RWPE2 (cell line): Measurements from ENCODE around the gene UBE2O.

ENCODE experiments used
- ATAC-seq: fragments of 200-7000 bp; cut with Tn5 transposase; 3 replicates; pipeline ENCODE4 v1.9.1; 2021; ENCODE audit warnings: low read depth
- DNase-seq: peaks from one replicate; pipeline ENCODE4 v3.0.0-alpha.2; 2020; ENCODE audit warnings: low spot score
- H3K27ac ChIP-seq: fragments of 450-650 bp; 2 replicates; pipeline ENCODE4 v1.5.1; 2017; ENCODE audit warnings: mild to moderate bottlenecking; ENCODE audit not compliant: poor library complexity, severe bottlenecking
- H3K27me3 ChIP-seq: fragments of 250-450 bp; sonication (Bioruptor Pico); 2 replicates; pipeline ENCODE4 v1.5.1; 2021; ENCODE audit warnings: mild to moderate bottlenecking, moderate library complexity; ENCODE audit not compliant: insufficient read depth, poor library complexity, severe bottlenecking
- H3K36me3 ChIP-seq: fragments of 250-450 bp; sonication (Bioruptor Pico); 2 replicates; pipeline ENCODE4 v1.5.1; 2020; ENCODE audit warnings: low read depth, mild to moderate bottlenecking, moderate library complexity
- H3K4me1 ChIP-seq: fragments of 250-450 bp; sonication (Bioruptor Pico); 2 replicates; pipeline ENCODE4 v1.5.1; 2021; ENCODE audit warnings: mild to moderate bottlenecking, moderate library complexity; ENCODE audit not compliant: insufficient read depth, poor library complexity, severe bottlenecking
- H3K4me3 ChIP-seq: fragments of 250-450 bp; sonication (Bioruptor Pico); 2 replicates; pipeline ENCODE4 v1.5.1; 2021; ENCODE audit warnings: mild to moderate bottlenecking, moderate library complexity; ENCODE audit not compliant: severe bottlenecking
- H3K9me3 ChIP-seq: fragments of 250-450 bp; sonication (Bioruptor Pico); 2 replicates; pipeline ENCODE4 v1.5.1; 2021; ENCODE audit warnings: mild to moderate bottlenecking, moderate library complexity; ENCODE audit not compliant: severe bottlenecking
- CTCF ChIP-seq: fragments of 450-650 bp; IDR thresholded peaks from one replicate; pipeline ENCODE4 v1.5.1; 2017; ENCODE audit warnings: mild to moderate bottlenecking, moderate library complexity; ENCODE audit not compliant: poor library complexity, severe bottlenecking

The UBE2O gene

GRCh38 chr17:76343106-76343505, 109.8 kb downstream of the UBE2O start:
- DNase-seq (peak; percentile 21), ATAC-seq (no peak)
- TF ChIP-seq CTCF, result no peak
- Histone ChIP-seq H3K9me3 (no peaks in the 10 kb centered on the region), H3K27me3 (no peaks in the 10 kb centered on the region), H3K4me3 (no peak overlapping the region), H3K27ac (no peak overlapping the region), H3K36me3 (peaks cover 54% of the 10 kb centered on the region), H3K4me1 (no peaks in the 10 kb centered on the region)

- no peak overlapping the region for H3K27ac ChIP-seq
- no peaks in the 10 kb centered on the region for H3K9me3 ChIP-seq
- H3K4me1 ChIP-seq, result no peaks in the 10 kb centered on the region
- peaks cover 48% of the 10 kb centered on the region for H3K36me3 ChIP-seq
- DNase-seq, result no peak
- no peaks in the 10 kb centered on the region for H3K27me3 ChIP-seq
- no peak for TF ChIP-seq CTCF
- ATAC-seq, result no peak
- H3K4me3 ChIP-seq, result no peak overlapping the region
These were observed 111.7 kb downstream of the UBE2O start for GRCh38 chr17:76341301-76341700.
